Fibroblast of the aortic adventitia (primary cell): ENCODE data around the gene ASPA. TPM values are rescaled to one million over a fixed set of nuclear protein-coding genes. Genes with fewer than 3 reads are reported as not detected.
"Not testable (repeated sequence)": the region's sequence is repeated elsewhere in the genome, so short reads cannot be mapped to it uniquely, and the experiment has no call there.

Experiments used
- DNase-seq: peaks from one replicate; pipeline ENCODE4 v3.0.0-alpha.2; 2010; ENCODE audit warnings: low read depth
- H3K4me3 ChIP-seq: 2 replicates; pipeline ENCODE4 v1.5.1; 2011; ENCODE audit warnings: low read depth, mild to moderate bottlenecking, control low read depth, low read length, moderate library complexity
- total RNA-seq: library from RNA; depleted of rRNA; stranded (reverse); fragments of >200 nt; gene quantifications from 2 replicates; pipeline ENCODE4 v1.2.3, GENCODE V29; 2012; ENCODE audit warnings: low replicate concordance
- TF ChIP-seq, protein P1 (sequence below): IDR thresholded peaks from 2 replicates; pipeline ENCODE4 v1.5.1; 2011; ENCODE audit warnings: mild to moderate bottlenecking, low read length, control low read depth, inconsistent platforms; ENCODE audit not compliant: insufficient read depth

Gene ASPA
- total RNA-seq = 1.9 and 9.7 TPM in 2 replicates

DNA sequence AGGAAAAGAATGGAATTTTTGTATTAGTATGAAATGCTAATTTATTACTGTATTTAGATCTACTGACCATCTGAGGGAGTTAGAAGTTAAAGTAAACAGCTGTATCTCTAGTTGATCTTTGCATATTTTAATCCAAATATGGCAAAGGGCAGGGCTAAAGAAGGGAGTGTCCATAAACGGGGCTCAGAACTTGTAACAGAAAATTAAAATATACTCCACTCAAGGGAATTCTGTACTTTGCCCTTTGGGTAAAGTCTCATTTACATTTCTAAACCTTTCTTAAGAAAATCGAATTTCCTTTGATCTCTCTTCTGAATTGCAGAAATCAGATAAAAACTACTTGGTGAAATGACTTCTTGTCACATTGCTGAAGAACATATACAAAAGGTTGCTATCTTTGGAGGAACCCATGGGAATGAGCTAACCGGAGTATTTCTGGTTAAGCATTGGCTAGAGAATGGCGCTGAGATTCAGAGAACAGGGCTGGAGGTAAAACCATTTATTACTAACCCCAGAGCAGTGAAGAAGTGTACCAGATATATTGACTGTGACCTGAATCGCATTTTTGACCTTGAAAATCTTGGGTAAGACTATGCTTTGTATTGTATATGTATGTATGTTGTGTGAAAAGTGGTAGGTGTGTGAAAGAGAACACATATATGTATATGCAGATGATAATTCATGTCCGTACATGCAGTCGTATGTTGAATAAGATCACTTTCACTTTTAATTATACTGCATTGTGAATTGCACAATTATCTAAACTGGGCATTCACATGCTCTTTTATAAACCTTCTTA, at the start of gene ASPA:
Gene ASPA (plus strand): TSS at position 186 of the 799 bp plus-strand sequence. CDS start 163 bp downstream, at position 349.
- peak within 1 kb of the TSS; percentile 63 for H3K4me3 ChIP-seq
- TF ChIP-seq, protein P1, sequence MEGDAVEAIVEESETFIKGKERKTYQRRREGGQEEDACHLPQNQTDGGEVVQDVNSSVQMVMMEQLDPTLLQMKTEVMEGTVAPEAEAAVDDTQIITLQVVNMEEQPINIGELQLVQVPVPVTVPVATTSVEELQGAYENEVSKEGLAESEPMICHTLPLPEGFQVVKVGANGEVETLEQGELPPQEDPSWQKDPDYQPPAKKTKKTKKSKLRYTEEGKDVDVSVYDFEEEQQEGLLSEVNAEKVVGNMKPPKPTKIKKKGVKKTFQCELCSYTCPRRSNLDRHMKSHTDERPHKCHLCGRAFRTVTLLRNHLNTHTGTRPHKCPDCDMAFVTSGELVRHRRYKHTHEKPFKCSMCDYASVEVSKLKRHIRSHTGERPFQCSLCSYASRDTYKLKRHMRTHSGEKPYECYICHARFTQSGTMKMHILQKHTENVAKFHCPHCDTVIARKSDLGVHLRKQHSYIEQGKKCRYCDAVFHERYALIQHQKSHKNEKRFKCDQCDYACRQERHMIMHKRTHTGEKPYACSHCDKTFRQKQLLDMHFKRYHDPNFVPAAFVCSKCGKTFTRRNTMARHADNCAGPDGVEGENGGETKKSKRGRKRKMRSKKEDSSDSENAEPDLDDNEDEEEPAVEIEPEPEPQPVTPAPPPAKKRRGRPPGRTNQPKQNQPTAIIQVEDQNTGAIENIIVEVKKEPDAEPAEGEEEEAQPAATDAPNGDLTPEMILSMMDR = no peak
- DNase-seq = peak; percentile 46

DNA sequence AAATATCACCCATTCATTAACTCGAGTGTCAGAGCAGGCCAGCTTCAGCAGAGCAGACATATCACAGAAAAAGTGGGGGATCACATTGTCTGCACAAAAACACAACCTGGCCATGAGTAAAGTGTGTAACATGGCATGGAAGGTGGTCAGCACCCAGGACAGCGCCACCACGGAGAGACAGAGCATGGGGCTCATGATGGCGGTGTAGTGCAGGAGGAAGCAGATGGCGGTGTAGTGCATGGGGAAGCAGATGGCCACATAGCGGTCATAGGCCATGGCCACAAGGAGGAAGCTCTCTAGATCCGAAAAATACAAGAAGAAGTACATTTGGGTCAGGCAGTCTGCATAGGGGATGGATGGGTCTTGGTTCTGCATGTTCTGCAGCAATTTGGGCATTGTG, 42.6 kb upstream of the ASPA start:
- not testable (repeated sequence) for DNase-seq, H3K4me3 ChIP-seq

DNA sequence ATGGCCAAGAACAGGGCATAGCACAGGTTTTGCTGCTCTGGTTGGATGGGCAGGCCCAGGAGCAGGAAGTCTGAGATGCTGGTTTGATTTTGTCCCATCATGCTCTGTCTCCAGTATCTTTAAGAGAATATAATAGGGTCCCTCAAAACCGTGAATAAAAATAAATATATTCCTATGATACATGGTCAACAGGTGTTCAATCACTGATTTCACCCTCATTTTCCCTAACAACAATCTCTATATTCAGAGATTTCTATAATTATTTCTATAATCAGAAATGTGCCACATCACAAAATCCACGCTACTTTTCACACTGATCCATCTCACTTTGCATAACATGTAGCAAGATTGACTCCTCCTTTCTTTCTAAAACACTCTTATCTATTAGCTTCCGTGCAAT, 42.1 kb upstream of the ASPA start, which contains the start of gene OR1E2:
Gene OR1E2 (minus strand): TSS at position 101 of the 400 bp plus-strand sequence. CDS start 0 bp downstream, at position 101.
- H3K4me3 ChIP-seq = no peak within 1 kb of the TSS
- DNase-seq = no peak
- TF ChIP-seq, protein P1 = no peak

DNA sequence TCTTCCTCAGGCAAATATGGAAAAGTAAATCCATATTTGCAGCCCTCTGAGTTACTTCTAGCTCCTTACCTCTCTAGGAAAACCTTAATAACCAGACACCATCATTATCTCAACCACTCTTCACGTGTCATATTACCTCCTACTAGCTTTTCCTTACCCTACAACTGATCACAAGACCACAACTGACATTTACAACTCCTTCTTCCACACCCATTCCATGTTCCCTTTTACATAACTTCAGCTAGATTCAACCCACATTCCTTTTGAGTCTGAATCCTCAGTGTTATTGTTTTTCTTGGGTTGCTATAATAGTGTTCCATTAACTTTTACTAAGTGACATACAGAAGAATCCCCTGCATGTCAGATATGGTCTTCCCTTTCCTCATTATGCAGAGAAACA, 37.4 kb upstream of the ASPA start:
- H3K4me3 ChIP-seq = no peak overlapping the region
- DNase-seq = no peak
- TF ChIP-seq, protein P1 = no peak

DNA sequence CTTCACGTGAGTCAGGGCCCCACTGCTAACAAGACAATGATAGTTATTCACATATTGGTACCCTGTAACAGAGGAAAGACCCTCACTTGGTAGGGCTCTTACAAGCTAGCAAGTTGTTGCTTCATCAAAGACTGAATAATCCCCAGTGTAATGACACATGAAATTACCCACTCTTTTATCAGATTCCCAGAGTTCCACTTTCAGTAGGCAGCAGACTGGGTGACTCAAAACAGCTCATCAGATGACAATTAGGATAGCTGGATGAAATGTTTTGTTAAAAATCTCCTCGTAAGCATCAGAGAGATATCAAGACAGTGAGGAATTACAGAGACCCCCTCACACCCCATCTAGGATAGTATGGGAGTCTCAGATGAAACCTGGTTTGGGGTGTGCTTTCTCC, 35.3 kb upstream of the ASPA start:
- no peak for DNase-seq
- TF ChIP-seq, protein P1 = no peak
- no peak overlapping the region for H3K4me3 ChIP-seq

DNA sequence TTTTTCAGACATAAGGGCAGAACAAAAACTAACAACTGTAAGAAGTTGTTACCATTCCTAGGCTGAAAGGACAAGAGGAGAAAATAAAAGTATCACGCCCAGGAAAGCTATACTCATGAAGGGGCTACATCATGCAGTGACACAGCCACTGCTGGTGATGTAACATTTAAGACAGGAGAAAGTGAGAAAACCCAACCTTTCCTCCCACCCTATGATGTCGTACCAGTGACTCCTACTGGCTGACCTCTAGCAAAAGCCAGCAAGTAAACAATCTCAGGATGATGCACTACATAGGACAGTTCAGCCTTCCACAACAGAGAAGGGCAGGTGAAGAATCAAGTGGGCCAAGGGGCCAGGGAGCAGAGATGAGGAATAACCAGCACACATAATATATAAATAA, 28.2 kb upstream of the ASPA start:
- DNase-seq = no peak
- TF ChIP-seq, protein P1 = no peak
- H3K4me3 ChIP-seq = no peak overlapping the region

DNA sequence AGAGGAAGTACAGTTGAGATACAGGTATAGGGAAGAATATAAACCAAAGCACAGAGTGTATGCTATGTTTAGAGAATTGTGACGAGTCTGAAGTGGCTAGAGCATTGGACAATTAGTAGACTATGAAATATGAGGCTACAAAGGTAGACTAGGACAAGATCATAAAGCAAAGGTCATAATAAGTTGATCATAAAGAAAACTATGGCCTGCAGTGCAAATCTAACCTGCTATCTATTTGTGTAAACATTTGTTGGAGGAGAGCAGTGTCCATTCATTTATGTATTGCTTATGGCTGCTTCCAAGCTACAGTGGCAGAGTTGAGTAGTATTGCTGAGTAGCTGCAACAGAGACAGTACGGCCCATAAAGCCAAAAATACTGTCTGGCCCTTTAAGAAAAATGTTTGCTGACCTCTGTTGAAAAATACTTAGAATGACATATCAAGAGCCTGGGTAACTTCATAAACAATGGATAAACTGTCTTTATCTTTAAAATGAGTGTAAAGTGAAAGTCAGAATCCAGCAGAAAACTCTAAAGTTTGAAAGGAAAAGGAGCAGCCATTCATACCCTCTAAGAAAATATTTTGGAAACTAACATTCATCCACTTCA, 27.6 kb upstream of the ASPA start:
- no peak overlapping the region for H3K4me3 ChIP-seq
- TF ChIP-seq, protein P1 = no peak
- DNase-seq = no peak

DNA sequence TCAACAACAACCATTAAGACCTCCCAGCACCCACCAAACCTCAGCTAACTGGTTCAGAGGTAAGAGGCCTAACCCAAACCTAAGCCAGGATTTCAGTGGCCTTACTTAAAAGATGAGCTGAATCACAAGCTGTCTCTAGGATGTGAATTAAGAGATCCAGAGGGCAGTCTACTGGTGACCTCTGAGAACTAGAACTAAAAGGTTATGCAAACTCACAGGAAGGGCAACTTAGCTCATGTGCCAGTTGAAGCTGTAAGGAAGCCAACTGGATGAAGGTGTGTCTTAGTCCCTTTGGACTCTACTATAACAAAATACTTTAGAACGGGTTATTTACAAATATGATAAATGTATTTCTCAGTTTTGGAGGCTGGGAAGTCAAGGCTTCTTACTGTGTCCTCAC, 9.4 kb upstream of the ASPA start:
- H3K4me3 ChIP-seq, DNase-seq: not testable (repeated sequence)
